Esophagus squamous epithelium (tissue), 5 donors: Measurements from ENCODE around the gene KSR2. TPM values are rescaled to one million over a fixed set of nuclear protein-coding genes. Genes with fewer than 3 reads are reported as not detected.

Experiments used
- DNase-seq: peaks from one replicate; lab custom pipeline; 2025; lab: John Stamatoyannopoulos, UW
- H3K27ac ChIP-seq, 4 donors: fragments of 200-600 bp; sonication (generic); one replicate each; pipeline ENCODE4 v1.5.1; 2016 to 2019; ENCODE audit warnings: mild to moderate bottlenecking in 1 of 4
- H3K27me3 ChIP-seq, 4 donors: fragments of 200-600 bp; sonication (generic); 1 replicate in 3 of 4; 2 replicates in 1 of 4; pipeline versions ENCODE4 v1.5.1 to v1.6.0; 2017 to 2021; ENCODE audit warnings: antibody characterized with exemption in 1 of 4
- H3K36me3 ChIP-seq, 3 donors: fragments of 200-600 bp; sonication (generic); one replicate each; pipeline ENCODE4 v1.5.1; 2016 to 2019
- H3K4me1 ChIP-seq, 3 donors: fragments of 200-600 bp; sonication (generic); one replicate each; pipeline ENCODE4 v1.5.1; 2017 to 2019
- H3K4me3 ChIP-seq, 4 donors: fragments of 200-600 bp; sonication (generic); 1 replicate in 3 of 4; 2 replicates in 1 of 4; pipeline ENCODE4 v1.5.1; 2016 to 2019; ENCODE audit warnings: mild to moderate bottlenecking in 2 of 4, moderate library complexity in 1 of 4
- H3K9me3 ChIP-seq, 3 donors: fragments of 200-600 bp; sonication (generic); one replicate each; pipeline ENCODE4 v1.5.1; 2016 to 2019
- POLR2A ChIP-seq, 4 donors: fragments of 450-650 bp; IDR thresholded peaks; one replicate each; pipeline ENCODE4 v1.6.1; 2017; ENCODE audit warnings: antibody characterized with exemption in 4 of 4, mild to moderate bottlenecking in 4 of 4, moderate library complexity in 3 of 4
- WGBS, 2 donors: methylation state at CpG; one replicate each; pipeline ENCODE4 v1.1.5; 2018; 5-methylcytosine and 5-hydroxymethylcytosine counted together
- intact Hi-C: fragments of 100-400 bp; cut with DNase I; formaldehyde crosslinking; loops from one replicate; pipeline ENCODE4 v1.15.0; 2022
- total RNA-seq, 4 donors: library from RNA; depleted of rRNA; stranded (reverse); fragments of >200 nt; gene quantifications; one replicate each; pipeline ENCODE4 v1.1.0, GENCODE V29; 2016
- TF ChIP-seq, protein P1 (sequence below), 6 experiments: fragments of 450-650 bp in 4 of 6; fragments of 200-600 bp in 2 of 6; sonication (generic) in 2 of 6; IDR thresholded peaks; one replicate each; pipeline ENCODE4 v1.5.1; 2016 to 2019; ENCODE audit warnings: antibody characterized with exemption in 6 of 6, mild to moderate bottlenecking in 4 of 6, moderate library complexity in 4 of 6
- donor health status: DM: yes; HTN: yes; CAD: no.

KSR2 gene
- total RNA-seq, 4 donors from 2014 or later: under 0.01 to 0.13 (median 0.03) TPM

- Histone ChIP-seq H3K4me1 (no peaks in the 10 kb centered on the region), H3K27me3 (no peaks in the 10 kb centered on the region), H3K4me3 (no peak overlapping the region), H3K27ac (no peak overlapping the region), H3K9me3 (no peaks in the 10 kb centered on the region), H3K36me3 (no peaks in the 10 kb centered on the region)
- intact Hi-C loops: no loop called here
- TF ChIP-seq, protein P1, sequence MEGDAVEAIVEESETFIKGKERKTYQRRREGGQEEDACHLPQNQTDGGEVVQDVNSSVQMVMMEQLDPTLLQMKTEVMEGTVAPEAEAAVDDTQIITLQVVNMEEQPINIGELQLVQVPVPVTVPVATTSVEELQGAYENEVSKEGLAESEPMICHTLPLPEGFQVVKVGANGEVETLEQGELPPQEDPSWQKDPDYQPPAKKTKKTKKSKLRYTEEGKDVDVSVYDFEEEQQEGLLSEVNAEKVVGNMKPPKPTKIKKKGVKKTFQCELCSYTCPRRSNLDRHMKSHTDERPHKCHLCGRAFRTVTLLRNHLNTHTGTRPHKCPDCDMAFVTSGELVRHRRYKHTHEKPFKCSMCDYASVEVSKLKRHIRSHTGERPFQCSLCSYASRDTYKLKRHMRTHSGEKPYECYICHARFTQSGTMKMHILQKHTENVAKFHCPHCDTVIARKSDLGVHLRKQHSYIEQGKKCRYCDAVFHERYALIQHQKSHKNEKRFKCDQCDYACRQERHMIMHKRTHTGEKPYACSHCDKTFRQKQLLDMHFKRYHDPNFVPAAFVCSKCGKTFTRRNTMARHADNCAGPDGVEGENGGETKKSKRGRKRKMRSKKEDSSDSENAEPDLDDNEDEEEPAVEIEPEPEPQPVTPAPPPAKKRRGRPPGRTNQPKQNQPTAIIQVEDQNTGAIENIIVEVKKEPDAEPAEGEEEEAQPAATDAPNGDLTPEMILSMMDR (IDR thresholded peaks at IDR 0.05): no peak
- TF ChIP-seq POLR2A (IDR thresholded peaks at IDR 0.05): no peak
- no peak for DNase-seq
Observed at GRCh38 chr12:117679776-117680175, 289.0 kb downstream of the KSR2 start.

DNA sequence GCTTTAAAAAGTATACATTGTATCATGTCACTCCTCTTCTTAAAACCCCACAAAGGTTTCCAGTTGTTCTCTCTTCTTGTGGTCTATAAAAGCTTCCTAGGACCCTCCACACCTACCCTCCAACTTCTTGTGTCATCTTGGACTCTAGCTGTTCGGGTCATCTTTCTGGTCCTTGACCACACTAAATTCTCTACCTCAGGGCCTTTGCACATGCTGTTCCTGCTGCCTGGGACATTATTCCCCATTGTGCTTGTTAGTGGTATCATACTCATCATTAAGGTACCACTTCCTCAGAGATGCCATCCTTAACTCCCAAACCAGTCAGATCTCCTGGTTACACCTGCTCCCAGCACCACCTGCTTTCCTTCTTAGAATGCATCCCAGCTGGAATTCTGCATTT is 294.0 kb downstream of the KSR2 start:
- Histone ChIP-seq H3K27me3 (no peaks in the 10 kb centered on the region), H3K36me3 (no peaks in the 10 kb centered on the region), H3K4me1 (no peaks in the 10 kb centered on the region), H3K4me3 (no peak overlapping the region), H3K27ac (no peak overlapping the region), H3K9me3 (no peaks in the 10 kb centered on the region)
- intact Hi-C loops: no loop called here
- DNase-seq: no peak
- 70 to 85% methylated on average over 1 of the region's 1 CpG for WGBS, 2 donors
- TF ChIP-seq POLR2A (IDR thresholded peaks at IDR 0.05): no peak
- TF ChIP-seq, protein P1 (IDR thresholded peaks at IDR 0.05): no peak

GRCh38 chr12:117674313-117674712 is 294.5 kb downstream of the KSR2 start:
- Histone ChIP-seq H3K9me3 (no peaks in the 10 kb centered on the region), H3K27me3 (no peaks in the 10 kb centered on the region), H3K4me3 (no peak overlapping the region), H3K27ac (no peak overlapping the region), H3K36me3 (no peaks in the 10 kb centered on the region), H3K4me1 (no peaks in the 10 kb centered on the region)
- no peak for TF ChIP-seq POLR2A (IDR thresholded peaks at IDR 0.05)
- TF ChIP-seq, protein P1 (IDR thresholded peaks at IDR 0.05): no peak
- WGBS, 2 donors: 74 to 80% methylated on average over 3 of the region's 3 CpGs
- no peak for DNase-seq
- intact Hi-C loops: no loop called here

GRCh38 chr12:117671734-117672133 is 297.1 kb downstream of the KSR2 start:
- H3K36me3 ChIP-seq: no peaks in the 10 kb centered on the region
- H3K27me3 ChIP-seq: peaks cover 0 to 15% (median 0%) of the 10 kb centered on the region in 4 donors
- H3K4me3 ChIP-seq: no peak overlapping the region
- no peak for TF ChIP-seq POLR2A (IDR thresholded peaks at IDR 0.05)
- TF ChIP-seq, protein P1 (IDR thresholded peaks at IDR 0.05): peak in 2 of 6 experiments; percentile 27 to 41
- DNase-seq: no peak
- no peak overlapping the region for H3K27ac ChIP-seq
- H3K4me1 ChIP-seq: no peaks in the 10 kb centered on the region
- H3K9me3 ChIP-seq: no peaks in the 10 kb centered on the region
- 41 to 52% methylated on average over 7 to 8 of the region's 8 CpGs for WGBS, 2 donors
- intact Hi-C loops: no loop called here

DNA sequence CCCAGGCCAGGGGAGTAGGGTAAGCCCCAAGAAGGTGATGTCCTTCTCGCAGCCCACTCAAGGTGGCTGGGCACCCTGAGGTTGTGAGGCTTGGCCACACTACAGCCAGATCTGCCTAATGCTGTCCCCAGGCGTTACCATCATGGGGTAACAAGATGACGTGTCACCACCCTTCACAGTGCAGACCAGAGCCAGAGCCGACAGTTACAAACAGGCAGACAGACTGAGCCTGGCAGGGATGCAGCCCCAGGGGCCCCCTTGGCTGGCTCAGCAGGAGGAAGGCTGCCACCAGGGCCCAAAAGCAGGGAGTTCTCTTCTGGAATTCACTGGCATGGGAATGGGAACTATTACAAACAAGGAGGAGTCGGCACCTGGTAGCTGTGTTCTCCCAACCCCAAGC is 304.6 kb downstream of the KSR2 start:
- intact Hi-C loops: no loop called here
- H3K4me1 ChIP-seq: no peaks in the 10 kb centered on the region
- no peaks in the 10 kb centered on the region for H3K36me3 ChIP-seq
- no peak overlapping the region for H3K4me3 ChIP-seq
- no peaks in the 10 kb centered on the region for H3K9me3 ChIP-seq
- DNase-seq: no peak
- TF ChIP-seq, protein P1 (IDR thresholded peaks at IDR 0.05): no peak
- TF ChIP-seq POLR2A (IDR thresholded peaks at IDR 0.05): no peak
- peaks cover 0 to 27% (median 0%) of the 10 kb centered on the region in 4 donors for H3K27me3 ChIP-seq
- no peak overlapping the region for H3K27ac ChIP-seq
- 40 to 50% methylated on average over 1 of the region's 5 CpGs for WGBS, 2 donors
